Esophagus mucosa (tissue), 1 donor: ENCODE measurements around the gene OR1N2. TPM values are rescaled to one million over a fixed set of nuclear protein-coding genes. Genes with fewer than 3 reads are reported as not detected.

ENCODE experiments used
- total RNA-seq: library from RNA; stranded (reverse); gene quantifications from one replicate; pipeline ENCODE4 v1.2.4, GENCODE V29; 2023
- donor health status: DM: yes; HTN: yes; CAD: no.

OR1N2 gene
- total RNA-seq, 1 donor from 2014 or later, result not detected

Other genes with a start within 250 kb of the OR1N2 start
- gene PTGS1, start 182.1 kb upstream of the OR1N2 start, total RNA-seq, result 29.9 TPM
- not detected for gene OR1J1, start 75.2 kb upstream of the OR1N2 start, total RNA-seq
- not detected for gene OR1J2, start 42.3 kb upstream of the OR1N2 start, total RNA-seq
- gene OR1J4, start 34.0 kb upstream of the OR1N2 start, total RNA-seq, result 0.20 TPM
- gene OR1N1, start 25.8 kb upstream of the OR1N2 start, total RNA-seq, result not detected
- not detected for gene OR1L8, start 30.3 kb downstream of the OR1N2 start, total RNA-seq
- not detected for gene OR1Q1, start 61.6 kb downstream of the OR1N2 start, total RNA-seq
- gene OR1B1, start 104.5 kb downstream of the OR1N2 start, total RNA-seq, result not detected
- not detected for gene OR1L1, start 108.6 kb downstream of the OR1N2 start, total RNA-seq
- not detected for gene OR1L3, start 122.0 kb downstream of the OR1N2 start, total RNA-seq
- gene OR1L4, start 170.9 kb downstream of the OR1N2 start, total RNA-seq, result not detected
- gene OR1L6, start 189.2 kb downstream of the OR1N2 start, total RNA-seq, result not detected
- not detected for gene OR5C1, start 235.8 kb downstream of the OR1N2 start, total RNA-seq
- gene OR1K1, start 247.0 kb downstream of the OR1N2 start, total RNA-seq, result not detected